A673 (cell line): ENCODE data around the gene MBD3. TPM values are rescaled to one million over a fixed set of nuclear protein-coding genes. Genes with fewer than 3 reads are reported as not detected.

ENCODE experiments used
- BruUV-seq: library from RNA; stranded (reverse); fragments of 400-500 nt; replicated peaks from 2 replicates; lab custom pipeline; 2021; lab: Mats Ljungman, UMichigan
- CTCF ChIA-PET: fragments of 300-600 bp; sonication (Branson Sonifier 250); formaldehyde crosslinking; loops from one replicate; lab custom pipeline; 2022; ENCODE audit warnings: antibody characterized with exemption; lab: Charles Lee
- POLR2A ChIA-PET: fragments of 300-600 bp; sonication (Branson Sonifier 250); formaldehyde crosslinking; loops from one replicate; lab custom pipeline; 2022; ENCODE audit warnings: antibody characterized with exemption; ENCODE audit not compliant: low non-redundant PET; lab: Charles Lee
- DNase-seq: peaks from one replicate; pipeline ENCODE4 v3.0.0-alpha.2; 2015; ENCODE audit warnings: low spot score
- H3K27ac ChIP-seq: fragments of 200-600 bp; sonication (generic); 2 replicates; pipeline ENCODE4 v1.5.1; 2016; ENCODE audit warnings: mixed run types, low read depth, mild to moderate bottlenecking, mixed read lengths, antibody characterized with exemption, low read length; ENCODE audit not compliant: poor library complexity, severe bottlenecking
- H3K27me3 ChIP-seq: fragments of 200-600 bp; sonication (generic); replicated peaks from 2 replicates; pipeline ENCODE4 v1.6.1; 2017; ENCODE audit warnings: mixed run types, low read depth, mild to moderate bottlenecking, mixed read lengths, antibody characterized with exemption, low read length; ENCODE audit not compliant: insufficient read depth, poor library complexity
- H3K36me3 ChIP-seq: fragments of 200-600 bp; sonication (generic); 2 replicates; pipeline ENCODE4 v1.6.1; 2016; ENCODE audit warnings: mixed run types, mild to moderate bottlenecking, mixed read lengths, antibody characterized with exemption, low read length; ENCODE audit not compliant: insufficient read depth, poor library complexity, severe bottlenecking
- H3K4me1 ChIP-seq: fragments of 200-600 bp; sonication (generic); 2 replicates; pipeline ENCODE4 v1.6.1; 2017; ENCODE audit warnings: mixed run types, mild to moderate bottlenecking, mixed read lengths, antibody characterized with exemption, low read length; ENCODE audit not compliant: insufficient read depth, poor library complexity, severe bottlenecking
- H3K4me3 ChIP-seq: fragments of 200-600 bp; sonication (generic); 2 replicates; pipeline ENCODE4 v1.5.1; 2016; ENCODE audit warnings: low read depth, mixed run types, mild to moderate bottlenecking, mixed read lengths, low read length; ENCODE audit not compliant: poor library complexity, severe bottlenecking
- H3K9me3 ChIP-seq: fragments of 200-600 bp; sonication (generic); 2 replicates; pipeline ENCODE4 v1.6.1; 2016; ENCODE audit warnings: mixed run types, low read depth, mild to moderate bottlenecking, mixed read lengths, antibody characterized with exemption, low read length; ENCODE audit not compliant: poor library complexity, severe bottlenecking
- EZH2 ChIP-seq: fragments of 200-600 bp; sonication (generic); IDR thresholded peaks from 2 replicates; pipeline ENCODE4 v1.6.1; 2017; ENCODE audit warnings: borderline replicate concordance, low read depth, mild to moderate bottlenecking, mixed read lengths, antibody characterized with exemption, low read length; ENCODE audit not compliant: poor library complexity, severe bottlenecking
- intact Hi-C: fragments of 100-400 bp; cut with micrococcal nuclease; formaldehyde crosslinking; loops from one replicate; pipeline ENCODE4 v1.10.0; 2022; ENCODE audit not compliant: unreplicated experiment
- total RNA-seq: library from RNA; stranded (reverse); gene quantifications from 2 replicates; pipeline ENCODE4 v1.2.3, GENCODE V29; 2021
- TF ChIP-seq, protein P1 (sequence below): fragments of 300-800, 200-600 bp; sonication (generic); conservative IDR thresholded peaks from 2 replicates; pipeline ENCODE4 v1.5.1; 2017; ENCODE audit warnings: low read depth, mild to moderate bottlenecking, antibody characterized with exemption, low read length, moderate library complexity, mixed read lengths

MBD3 gene
- total RNA-seq, 1 experiment from 2014 or later = 138 TPM

DNA sequence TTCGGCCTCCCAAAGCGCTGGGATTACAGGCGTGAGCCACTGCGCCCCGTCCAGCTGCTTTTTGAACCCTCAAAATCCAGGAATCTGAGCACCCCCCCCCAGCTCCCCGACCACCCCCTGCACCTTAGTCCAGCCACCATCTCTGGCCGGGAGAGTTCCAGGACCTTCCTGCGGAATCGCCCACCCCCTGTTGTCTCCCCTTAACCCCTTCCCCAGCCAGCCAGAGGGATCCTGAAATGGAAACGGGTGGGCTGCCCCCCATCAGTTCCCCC is 772 bp upstream of the MBD3 start:
- H3K4me3 ChIP-seq = peak overlapping the region; percentile 100
- no peaks in the 10 kb centered on the region for H3K27me3 ChIP-seq
- H3K27ac ChIP-seq = peak overlapping the region; percentile 57
- H3K36me3 ChIP-seq = peaks cover 21% of the 10 kb centered on the region
- H3K9me3 ChIP-seq = no peaks in the 10 kb centered on the region
- intact Hi-C loops = loop anchor here (10.0 kb wide), 1 partner anchor 319 kb away; the partner anchor contains the start of gene FAM174C
- POLR2A ChIA-PET = interaction anchor here (0.6 kb wide), 1 partner anchor 284 kb away, joined by 3 read pairs; no protein-coding TSS in a partner anchor
- peaks cover 10% of the 10 kb centered on the region for H3K4me1 ChIP-seq
- no peak for DNase-seq
- TF ChIP-seq EZH2 = no peak
- TF ChIP-seq, protein P1, sequence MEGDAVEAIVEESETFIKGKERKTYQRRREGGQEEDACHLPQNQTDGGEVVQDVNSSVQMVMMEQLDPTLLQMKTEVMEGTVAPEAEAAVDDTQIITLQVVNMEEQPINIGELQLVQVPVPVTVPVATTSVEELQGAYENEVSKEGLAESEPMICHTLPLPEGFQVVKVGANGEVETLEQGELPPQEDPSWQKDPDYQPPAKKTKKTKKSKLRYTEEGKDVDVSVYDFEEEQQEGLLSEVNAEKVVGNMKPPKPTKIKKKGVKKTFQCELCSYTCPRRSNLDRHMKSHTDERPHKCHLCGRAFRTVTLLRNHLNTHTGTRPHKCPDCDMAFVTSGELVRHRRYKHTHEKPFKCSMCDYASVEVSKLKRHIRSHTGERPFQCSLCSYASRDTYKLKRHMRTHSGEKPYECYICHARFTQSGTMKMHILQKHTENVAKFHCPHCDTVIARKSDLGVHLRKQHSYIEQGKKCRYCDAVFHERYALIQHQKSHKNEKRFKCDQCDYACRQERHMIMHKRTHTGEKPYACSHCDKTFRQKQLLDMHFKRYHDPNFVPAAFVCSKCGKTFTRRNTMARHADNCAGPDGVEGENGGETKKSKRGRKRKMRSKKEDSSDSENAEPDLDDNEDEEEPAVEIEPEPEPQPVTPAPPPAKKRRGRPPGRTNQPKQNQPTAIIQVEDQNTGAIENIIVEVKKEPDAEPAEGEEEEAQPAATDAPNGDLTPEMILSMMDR = no peak
- BruUV-seq = no TSS peak
- CTCF ChIA-PET = no interaction called here

DNA sequence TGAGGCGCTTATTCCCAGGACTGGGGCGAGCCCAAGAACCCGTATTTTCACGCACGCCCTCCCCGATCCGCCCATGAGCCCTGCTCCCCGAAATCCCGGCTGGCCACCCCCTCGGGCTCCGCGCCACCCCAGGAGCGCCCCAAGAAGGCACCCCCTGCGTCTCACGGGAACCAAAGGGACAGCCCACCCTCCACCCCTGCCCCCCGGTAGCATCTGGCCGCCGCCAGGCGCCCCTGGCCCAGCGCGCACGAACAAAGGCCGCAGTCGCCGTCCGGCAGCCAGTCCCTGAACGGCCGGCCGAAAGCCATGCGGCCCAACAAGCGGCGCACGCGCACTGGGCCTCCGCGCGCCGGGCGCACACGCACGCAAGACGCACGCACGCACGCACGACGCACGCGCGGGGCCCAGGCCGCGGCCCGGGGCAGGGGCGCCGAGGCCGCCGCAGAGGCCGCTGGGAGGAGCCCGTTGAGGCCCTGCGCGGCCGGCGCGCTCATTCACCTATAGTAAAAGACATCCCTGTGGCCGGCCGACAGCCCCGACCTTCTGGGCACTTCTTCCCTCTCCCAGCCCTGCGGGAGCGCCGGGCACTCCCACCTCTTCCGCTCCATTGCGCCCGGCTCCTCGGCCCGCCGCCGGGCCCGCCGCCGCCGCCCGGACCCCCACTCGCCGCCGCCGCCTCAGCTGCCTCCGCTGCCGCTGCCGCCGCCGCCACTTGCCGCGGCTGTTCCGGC is 476 bp downstream of the MBD3 start:
- no TSS peak for BruUV-seq
- intact Hi-C loops = loop anchor here (10.0 kb wide), 1 partner anchor 317 kb away; the partner anchor contains the start of gene FAM174C
- Histone ChIP-seq H3K9me3 (no peaks in the 10 kb centered on the region), H3K27me3 (no peaks in the 10 kb centered on the region), H3K27ac (peak overlapping the region; percentile 100), H3K4me1 (peaks cover 10% of the 10 kb centered on the region), H3K4me3 (peak overlapping the region; percentile 100), H3K36me3 (peaks cover 9% of the 10 kb centered on the region)
- TF ChIP-seq EZH2 = no peak
- TF ChIP-seq, protein P1 = no peak
- ChIA-PET CTCF (interaction anchor here (1.3 kb wide), 1 partner anchor 46 kb away, joined by 6 read pairs; no protein-coding TSS in a partner anchor), POLR2A (interaction anchor here (0.5 to 0.6 kb wide), 2 partner anchors 44 to 323 kb away, joined by 4 to 6 read pairs; no protein-coding TSS in a partner anchor)
- DNase-seq = peak; percentile 94

DNA sequence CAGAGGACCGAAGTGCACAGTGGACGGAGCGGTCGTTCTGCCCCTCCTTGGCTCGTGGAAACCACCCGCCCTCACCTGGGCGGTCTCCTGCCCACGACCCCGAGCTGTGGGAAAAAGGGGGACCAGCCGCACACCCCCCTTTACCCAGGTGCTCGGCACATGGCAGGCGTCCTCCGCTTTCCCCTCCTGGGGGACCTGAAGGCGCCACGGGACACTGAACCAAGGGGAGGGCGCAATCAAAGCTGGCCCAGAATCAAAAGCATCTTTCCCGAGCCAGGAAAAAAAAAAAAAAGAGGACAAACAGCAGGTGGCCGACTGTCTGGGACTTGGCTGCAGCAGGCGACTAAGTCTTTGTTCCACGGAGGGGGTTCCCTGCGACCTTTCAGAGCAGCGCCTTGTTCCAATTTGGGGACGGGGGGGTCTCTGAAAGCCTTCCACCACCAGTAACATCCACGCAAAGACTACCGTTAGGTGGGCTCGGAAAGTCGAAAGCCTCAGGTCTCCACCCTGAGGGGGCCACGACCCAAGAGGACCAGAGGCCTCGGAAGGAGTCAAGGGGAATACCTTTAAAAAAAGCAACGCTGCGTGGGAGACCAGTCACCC is 1.1 kb downstream of the MBD3 start:
- Histone ChIP-seq H3K27me3 (no peaks in the 10 kb centered on the region), H3K27ac (peak overlapping the region; percentile 100), H3K36me3 (peaks cover 4% of the 10 kb centered on the region), H3K4me3 (peak overlapping the region; percentile 100), H3K9me3 (no peaks in the 10 kb centered on the region), H3K4me1 (peaks cover 10% of the 10 kb centered on the region)
- intact Hi-C loops = loop anchor here (10.0 kb wide), 1 partner anchor 317 kb away; the partner anchor contains the start of gene FAM174C
- no peak for TF ChIP-seq EZH2
- TF ChIP-seq, protein P1 = no peak
- POLR2A ChIA-PET = no interaction called here
- CTCF ChIA-PET = interaction anchor here (1.3 kb wide), 1 partner anchor 45 kb away, joined by 6 read pairs; no protein-coding TSS in a partner anchor
- DNase-seq = peak; percentile 36
- TSS peak; percentile 61 for BruUV-seq
